ENCODE measurements around the gene GABRG3. TPM values are rescaled to one million over a fixed set of nuclear protein-coding genes. Genes with fewer than 3 reads are reported as not detected.

GABRG3 gene
- total RNA-seq, 1 donor from 2014 or later: 0.24 TPM

DNA sequence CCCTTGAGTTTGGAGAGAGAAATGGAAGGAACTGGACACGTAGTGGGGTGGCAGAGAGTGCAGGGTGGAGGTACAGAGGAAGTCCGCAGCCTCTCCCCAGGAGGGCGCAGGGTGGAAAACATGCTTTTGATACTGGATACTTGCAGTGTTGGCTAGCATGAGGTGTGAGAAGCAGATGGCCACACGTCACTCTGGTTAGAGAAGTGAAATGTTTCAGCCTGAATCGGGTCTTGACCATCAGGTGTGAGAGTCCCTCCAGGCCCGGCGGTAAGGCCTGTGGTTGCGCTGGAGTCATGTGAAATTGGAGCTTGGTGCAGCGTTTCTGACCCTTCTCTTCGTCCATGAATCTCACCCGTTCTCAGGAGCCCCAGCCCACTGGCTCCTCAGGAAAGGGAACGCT is 93.1 kb downstream of the GABRG3 start:
- no peak for DNase-seq (ENCODE audit: low spot score, unreplicated experiment)
- no peak overlapping the region for H3K4me3 Mint-ChIP-seq (ENCODE audit: low read depth)
- TF ChIP-seq, protein P1, sequence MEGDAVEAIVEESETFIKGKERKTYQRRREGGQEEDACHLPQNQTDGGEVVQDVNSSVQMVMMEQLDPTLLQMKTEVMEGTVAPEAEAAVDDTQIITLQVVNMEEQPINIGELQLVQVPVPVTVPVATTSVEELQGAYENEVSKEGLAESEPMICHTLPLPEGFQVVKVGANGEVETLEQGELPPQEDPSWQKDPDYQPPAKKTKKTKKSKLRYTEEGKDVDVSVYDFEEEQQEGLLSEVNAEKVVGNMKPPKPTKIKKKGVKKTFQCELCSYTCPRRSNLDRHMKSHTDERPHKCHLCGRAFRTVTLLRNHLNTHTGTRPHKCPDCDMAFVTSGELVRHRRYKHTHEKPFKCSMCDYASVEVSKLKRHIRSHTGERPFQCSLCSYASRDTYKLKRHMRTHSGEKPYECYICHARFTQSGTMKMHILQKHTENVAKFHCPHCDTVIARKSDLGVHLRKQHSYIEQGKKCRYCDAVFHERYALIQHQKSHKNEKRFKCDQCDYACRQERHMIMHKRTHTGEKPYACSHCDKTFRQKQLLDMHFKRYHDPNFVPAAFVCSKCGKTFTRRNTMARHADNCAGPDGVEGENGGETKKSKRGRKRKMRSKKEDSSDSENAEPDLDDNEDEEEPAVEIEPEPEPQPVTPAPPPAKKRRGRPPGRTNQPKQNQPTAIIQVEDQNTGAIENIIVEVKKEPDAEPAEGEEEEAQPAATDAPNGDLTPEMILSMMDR (IDR thresholded peaks at IDR 0.05; ENCODE audit: unreplicated experiment): no peak
- H3K9me3 Mint-ChIP-seq (ENCODE audit: low read depth): peaks cover 6% of the 10 kb centered on the region
- H3K27me3 Mint-ChIP-seq: no peaks in the 10 kb centered on the region
- H3K4me1 Mint-ChIP-seq (ENCODE audit: low read depth): peaks cover 8% of the 10 kb centered on the region
- H3K27ac Mint-ChIP-seq: no peak overlapping the region
- H3K36me3 Mint-ChIP-seq (ENCODE audit: insufficient read depth): no peaks in the 10 kb centered on the region

DNA sequence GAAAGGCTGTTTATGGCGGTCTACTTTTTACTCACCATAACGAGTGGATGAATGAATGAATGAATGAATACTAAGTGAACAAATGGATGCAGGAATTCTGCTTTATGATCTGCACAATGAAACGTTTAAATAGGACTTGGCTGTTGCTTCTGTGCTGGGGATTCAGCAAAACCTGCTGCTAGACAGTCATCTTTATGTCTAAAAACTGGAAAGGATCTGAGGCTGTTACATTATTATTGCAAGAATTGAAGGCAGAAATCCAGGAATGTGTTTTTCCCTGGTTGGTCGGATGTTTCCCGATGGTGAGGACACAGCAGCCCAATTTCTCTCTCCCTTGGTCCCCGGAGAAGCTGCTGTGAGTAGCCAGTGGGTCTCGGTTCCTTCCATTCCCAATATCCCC is 94.2 kb downstream of the GABRG3 start:
- Mint-ChIP-seq H3K4me1 (ENCODE audit: low read depth) (peaks cover 8% of the 10 kb centered on the region), H3K27me3 (no peaks in the 10 kb centered on the region), H3K4me3 (ENCODE audit: low read depth) (no peak overlapping the region), H3K9me3 (ENCODE audit: low read depth) (peaks cover 6% of the 10 kb centered on the region), H3K36me3 (ENCODE audit: insufficient read depth) (no peaks in the 10 kb centered on the region), H3K27ac (no peak overlapping the region)
- TF ChIP-seq, protein P1 (IDR thresholded peaks at IDR 0.05; ENCODE audit: unreplicated experiment): no peak
- no peak for DNase-seq (ENCODE audit: low spot score, unreplicated experiment)

DNA sequence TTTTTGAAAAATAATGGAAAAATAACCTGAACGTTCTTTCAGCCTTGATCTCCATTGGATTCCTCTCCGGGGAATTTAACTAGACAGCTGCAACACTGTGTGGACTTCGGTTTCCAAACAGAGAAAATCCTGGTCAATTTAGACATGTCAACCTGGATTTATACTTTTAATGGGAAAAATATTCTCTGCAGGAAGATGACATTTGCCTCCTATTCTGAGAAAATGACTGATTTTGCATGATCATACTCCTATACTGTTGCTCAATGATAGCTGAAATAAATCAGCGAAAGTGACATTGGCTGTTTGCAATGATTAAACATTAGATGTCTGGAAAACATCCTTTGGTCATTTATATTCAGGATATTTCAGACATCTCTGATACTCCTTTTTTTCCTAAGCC is 94.8 kb downstream of the GABRG3 start:
- Mint-ChIP-seq H3K9me3 (ENCODE audit: low read depth) (peaks cover 6% of the 10 kb centered on the region), H3K4me1 (ENCODE audit: low read depth) (peaks cover 9% of the 10 kb centered on the region), H3K27ac (no peak overlapping the region), H3K4me3 (ENCODE audit: low read depth) (no peak overlapping the region), H3K27me3 (no peaks in the 10 kb centered on the region), H3K36me3 (ENCODE audit: insufficient read depth) (no peaks in the 10 kb centered on the region)
- TF ChIP-seq, protein P1 (IDR thresholded peaks at IDR 0.05; ENCODE audit: unreplicated experiment): no peak
- DNase-seq (ENCODE audit: low spot score, unreplicated experiment): no peak

DNA sequence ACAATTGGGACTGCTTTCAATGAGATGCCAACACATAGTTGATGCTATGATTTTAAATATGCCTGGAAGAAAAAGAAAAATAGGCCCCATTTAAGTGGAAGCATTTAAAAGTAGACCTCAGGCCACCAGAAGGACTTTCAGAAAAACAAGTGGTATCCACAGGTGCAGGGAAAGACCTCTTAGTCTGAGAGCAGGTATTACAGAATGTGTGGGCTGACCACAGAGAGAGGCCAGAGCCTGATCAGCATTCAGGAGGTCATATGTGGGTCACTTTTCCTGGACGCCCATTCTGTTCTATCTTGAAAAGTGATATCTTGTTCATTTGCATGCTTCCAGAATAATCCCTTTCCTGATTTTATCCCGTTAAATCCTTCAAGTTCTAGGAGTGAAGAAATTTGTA is 95.5 kb downstream of the GABRG3 start:
- Mint-ChIP-seq H3K36me3 (ENCODE audit: insufficient read depth) (no peaks in the 10 kb centered on the region), H3K4me1 (ENCODE audit: low read depth) (peaks cover 9% of the 10 kb centered on the region), H3K27ac (no peak overlapping the region), H3K9me3 (ENCODE audit: low read depth) (peaks cover 6% of the 10 kb centered on the region), H3K4me3 (ENCODE audit: low read depth) (no peak overlapping the region), H3K27me3 (no peaks in the 10 kb centered on the region)
- DNase-seq (ENCODE audit: low spot score, unreplicated experiment): no peak
- TF ChIP-seq, protein P1 (IDR thresholded peaks at IDR 0.05; ENCODE audit: unreplicated experiment): no peak

DNA sequence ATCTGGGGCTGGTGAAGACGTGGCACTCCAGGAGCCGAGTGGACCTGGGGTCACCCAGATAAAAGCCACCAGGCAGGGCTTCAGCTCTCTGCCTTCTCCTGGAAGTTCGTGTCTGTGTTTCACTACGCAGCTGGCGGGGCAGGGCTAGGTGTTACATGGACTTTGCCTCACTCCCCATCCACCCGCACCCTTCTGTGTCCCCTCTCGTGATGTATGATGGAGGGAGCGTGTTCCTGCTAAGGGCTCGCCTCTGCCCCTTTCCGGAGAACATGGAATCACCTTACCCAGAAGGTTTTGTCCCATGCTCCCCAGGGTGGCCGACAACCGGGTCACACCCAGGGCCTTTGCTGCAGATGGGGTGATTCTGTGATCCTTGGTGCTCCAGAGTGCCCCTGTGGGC is 96.2 kb downstream of the GABRG3 start:
- Mint-ChIP-seq H3K36me3 (ENCODE audit: insufficient read depth) (no peaks in the 10 kb centered on the region), H3K9me3 (ENCODE audit: low read depth) (peaks cover 6% of the 10 kb centered on the region), H3K4me1 (ENCODE audit: low read depth) (peaks cover 3% of the 10 kb centered on the region), H3K4me3 (ENCODE audit: low read depth) (no peak overlapping the region), H3K27ac (no peak overlapping the region), H3K27me3 (peaks cover under 1% of the 10 kb centered on the region)
- TF ChIP-seq, protein P1 (IDR thresholded peaks at IDR 0.05; ENCODE audit: unreplicated experiment): no peak
- DNase-seq (ENCODE audit: low spot score, unreplicated experiment): no peak
